DMS53 treated with DMSO at 0.1 percent for 48 hours (cell line): ENCODE measurements around the gene LRRTM4.
"Not testable (repeated sequence)": the region's sequence is repeated elsewhere in the genome, so short reads cannot be mapped to it uniquely, and the experiment has no call there.

Experiments used
- DNase-seq: peaks from one replicate; lab custom pipeline; 2025; ENCODE audit not compliant: unreplicated experiment; lab: John Stamatoyannopoulos, UW

The LRRTM4 gene

GRCh38 chr2:77179297-77179696 lies 342.9 kb downstream of the LRRTM4 start:
- no peak for DNase-seq

DNA sequence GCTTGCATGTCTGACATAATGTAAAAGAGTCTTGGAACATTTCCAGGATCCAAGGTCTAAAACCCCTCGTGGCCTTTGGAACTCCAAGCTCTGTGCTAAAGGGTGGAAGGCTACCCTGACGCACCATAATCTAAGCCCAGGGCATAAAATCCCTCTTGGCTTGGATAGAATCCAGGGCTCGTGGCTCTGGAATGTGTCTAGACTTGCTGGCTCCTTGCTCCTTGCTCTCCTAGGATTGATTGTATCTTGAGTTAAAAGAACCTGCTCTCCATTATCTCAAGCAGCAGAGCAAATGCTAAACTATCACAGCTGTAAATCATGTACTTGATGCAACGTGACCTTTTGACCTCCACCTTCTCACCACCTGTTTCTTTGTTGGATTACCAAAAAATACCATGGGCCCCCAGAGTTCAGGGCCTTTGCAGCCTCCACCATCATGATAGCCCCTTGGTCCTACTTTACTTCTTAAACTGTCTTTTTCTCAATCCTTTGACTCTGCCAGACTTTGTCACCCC lies 346.9 kb downstream of the LRRTM4 start:
- DNase-seq = not testable (repeated sequence)

DNA sequence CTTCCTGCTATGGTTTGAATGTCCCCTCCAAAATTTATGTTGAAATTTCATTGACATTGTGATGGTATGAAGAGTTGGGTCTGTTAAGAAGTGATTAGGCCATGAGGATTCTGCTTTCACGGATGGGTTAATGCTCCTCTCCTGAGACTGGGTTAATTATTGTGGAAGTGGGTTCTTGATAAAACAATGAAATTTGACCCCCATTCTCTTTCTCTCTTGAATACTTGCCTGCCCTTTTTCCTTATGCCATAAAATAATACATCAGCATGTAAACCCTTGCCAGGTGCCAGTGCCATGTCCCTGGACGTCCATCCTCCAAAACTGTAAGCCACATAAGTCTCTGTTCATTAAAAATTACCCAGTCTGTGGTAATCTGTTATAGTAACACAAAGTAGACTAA lies 352.8 kb downstream of the LRRTM4 start:
- DNase-seq = no peak

- not testable (repeated sequence) for DNase-seq
Measured at GRCh38 chr2:77164021-77164420, 358.2 kb downstream of the LRRTM4 start.

GRCh38 chr2:77161009-77161408 lies 361.2 kb downstream of the LRRTM4 start:
- DNase-seq = no peak

DNA sequence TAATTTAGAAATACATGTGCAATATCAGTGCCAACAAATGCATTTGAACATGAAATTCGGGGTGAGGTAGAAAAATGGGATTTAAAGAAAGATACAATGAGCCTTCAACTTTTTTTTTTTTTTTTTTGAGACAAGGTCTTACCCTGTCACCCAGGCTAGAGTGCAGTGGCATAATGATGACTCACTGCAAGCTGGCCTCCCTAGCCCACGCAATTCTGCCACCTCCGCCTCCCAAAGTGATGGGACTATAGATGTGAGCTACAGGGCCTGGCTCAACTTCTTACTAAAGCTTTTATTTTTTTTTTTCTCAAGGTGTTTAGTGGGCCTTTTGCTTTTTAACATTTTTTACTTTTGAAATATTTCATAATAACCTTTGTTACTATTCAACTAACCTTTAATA lies 365.6 kb downstream of the LRRTM4 start:
- DNase-seq = no peak

DNA sequence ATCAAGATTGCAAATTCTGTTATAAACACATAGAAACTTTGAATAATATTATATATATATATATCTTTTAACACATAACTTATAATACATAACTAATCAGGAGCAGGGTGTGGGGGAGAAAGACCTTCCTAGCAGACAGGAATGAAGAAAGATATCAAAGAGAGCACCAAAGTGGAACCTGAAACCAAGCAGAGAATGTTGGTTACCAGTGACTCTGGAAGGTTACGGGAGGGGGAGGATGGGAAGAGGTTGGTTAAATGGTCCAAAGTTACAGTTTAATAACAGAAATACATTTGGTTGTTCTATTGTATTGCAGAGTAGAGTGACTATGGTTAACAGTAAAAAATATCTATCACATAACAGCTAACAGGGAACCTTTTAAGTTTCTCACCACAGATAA lies 366.7 kb downstream of the LRRTM4 start:
- no peak for DNase-seq

GRCh38 chr2:77149565-77149964 lies 372.6 kb downstream of the LRRTM4 start:
- DNase-seq = no peak

- no peak for DNase-seq
Measured at GRCh38 chr2:77147153-77147552, 375.0 kb downstream of the LRRTM4 start.

DNA sequence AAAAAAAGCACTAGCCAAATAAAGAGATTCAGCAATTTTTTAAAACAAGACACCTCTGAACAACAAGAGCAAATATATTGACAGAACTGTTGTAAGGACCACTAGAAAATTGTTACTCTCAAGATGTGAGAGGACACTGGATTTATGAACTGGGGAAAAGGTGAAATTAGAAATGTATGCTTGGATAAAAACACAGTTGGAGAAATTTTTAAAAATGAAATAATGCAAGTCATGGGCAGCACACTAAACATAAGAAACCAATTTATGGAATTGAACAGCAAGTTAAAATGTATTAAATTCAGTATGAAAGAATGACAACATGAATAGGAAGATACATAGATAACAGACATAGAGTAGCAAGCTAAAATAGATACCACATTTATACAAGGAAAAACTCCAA lies 377.4 kb downstream of the LRRTM4 start:
- DNase-seq = no peak

DNA sequence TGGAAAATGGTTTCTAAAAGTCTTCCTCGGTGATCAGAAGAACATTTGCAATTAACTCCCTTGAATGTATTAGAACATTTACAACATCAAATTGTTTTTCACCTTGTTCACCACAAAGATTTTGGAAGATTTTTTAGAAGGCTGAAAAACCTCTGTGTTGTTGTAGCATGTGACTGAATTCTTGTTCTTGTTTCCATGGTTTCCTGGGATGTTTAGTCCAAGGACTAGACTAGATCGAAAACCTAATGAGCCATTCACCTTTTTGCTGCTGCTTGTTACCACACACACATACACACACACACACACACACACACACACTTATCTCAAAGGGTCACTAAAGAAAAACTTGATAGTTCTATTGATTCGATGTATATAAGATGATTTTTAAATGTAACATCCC lies 380.0 kb downstream of the LRRTM4 start:
- DNase-seq = no peak

DNA sequence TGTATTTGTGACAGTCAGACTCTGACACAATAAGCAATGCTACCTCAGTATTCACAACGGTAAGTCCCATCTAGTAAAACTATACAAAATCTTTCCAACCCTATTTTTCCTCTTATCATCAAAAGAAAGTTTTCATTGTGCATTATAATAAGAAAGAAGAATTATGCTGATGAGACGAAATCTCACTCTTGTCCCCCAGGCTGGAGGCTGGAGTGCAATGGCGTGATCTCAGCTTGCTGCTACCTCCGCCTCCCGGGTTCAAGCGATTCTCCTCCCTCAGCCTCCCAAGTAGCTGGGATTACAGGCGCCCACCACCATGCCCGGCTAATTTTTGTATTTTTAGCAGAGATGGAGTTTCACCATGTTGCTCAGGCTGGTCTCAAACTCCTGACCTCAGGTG lies 393.7 kb downstream of the LRRTM4 start:
- DNase-seq = not testable (repeated sequence)

DNA sequence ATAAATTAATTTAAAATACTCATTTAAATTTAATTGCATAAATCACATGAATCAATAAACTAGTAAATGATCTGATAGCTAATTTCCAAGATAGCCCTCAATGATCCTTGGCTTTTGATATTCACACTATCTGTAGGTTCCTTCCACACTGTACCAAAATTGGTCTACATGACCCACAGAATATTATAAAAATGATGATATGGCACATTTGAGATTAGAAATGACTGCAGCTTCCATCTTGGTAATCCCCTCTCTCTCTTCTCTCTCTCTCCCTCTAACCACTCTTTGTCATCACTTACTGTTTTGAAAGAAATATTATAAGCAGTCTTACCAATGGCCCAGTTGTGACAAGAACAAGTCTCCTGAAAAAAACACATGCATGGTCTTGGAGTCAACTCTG lies 394.8 kb downstream of the LRRTM4 start:
- no peak for DNase-seq

- DNase-seq = no peak
Measured at GRCh38 chr2:77121518-77121917, 400.7 kb downstream of the LRRTM4 start.

DNA sequence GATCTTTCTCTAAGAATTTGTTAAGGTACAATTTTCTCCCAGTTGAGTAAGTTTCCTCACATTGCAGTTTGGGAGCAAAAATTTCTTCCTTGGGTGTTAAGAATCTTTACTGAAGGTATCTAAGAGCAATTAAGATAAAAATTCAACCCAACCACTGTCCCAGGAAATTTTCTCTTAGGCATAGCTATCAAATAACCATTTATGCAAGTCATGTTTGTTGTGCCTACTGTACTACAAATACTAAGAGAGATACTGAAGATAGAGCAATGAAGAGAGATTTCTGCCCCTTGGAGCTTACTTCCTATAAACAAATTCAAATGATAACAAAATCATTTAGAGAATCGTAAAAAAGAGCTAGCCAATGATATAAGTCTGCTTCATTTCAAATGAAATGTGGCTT lies 402.8 kb downstream of the LRRTM4 start:
- no peak for DNase-seq

GRCh38 chr2:77108915-77109314 lies 413.3 kb downstream of the LRRTM4 start:
- DNase-seq = no peak

DNA sequence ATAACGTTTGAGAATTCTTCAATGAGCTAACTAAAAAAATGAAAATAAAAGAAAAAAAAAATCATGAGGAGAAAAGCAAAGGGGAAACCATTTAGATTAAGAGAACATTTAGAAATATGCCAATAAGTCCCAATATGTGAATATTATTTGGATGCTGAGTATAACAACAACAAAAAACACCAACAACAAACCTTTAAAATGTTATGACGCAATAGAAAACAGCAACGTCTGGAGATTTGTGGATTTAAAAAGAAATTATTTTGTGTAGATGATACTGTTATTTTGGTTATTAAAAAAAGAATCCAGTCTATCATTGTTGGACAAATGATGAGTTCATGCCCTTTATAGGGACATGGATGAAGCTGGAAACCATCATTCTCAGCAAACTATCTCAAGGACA lies 417.2 kb downstream of the LRRTM4 start:
- no peak for DNase-seq

- DNase-seq = no peak
Measured at GRCh38 chr2:77104554-77104953, 417.6 kb downstream of the LRRTM4 start.

DNA sequence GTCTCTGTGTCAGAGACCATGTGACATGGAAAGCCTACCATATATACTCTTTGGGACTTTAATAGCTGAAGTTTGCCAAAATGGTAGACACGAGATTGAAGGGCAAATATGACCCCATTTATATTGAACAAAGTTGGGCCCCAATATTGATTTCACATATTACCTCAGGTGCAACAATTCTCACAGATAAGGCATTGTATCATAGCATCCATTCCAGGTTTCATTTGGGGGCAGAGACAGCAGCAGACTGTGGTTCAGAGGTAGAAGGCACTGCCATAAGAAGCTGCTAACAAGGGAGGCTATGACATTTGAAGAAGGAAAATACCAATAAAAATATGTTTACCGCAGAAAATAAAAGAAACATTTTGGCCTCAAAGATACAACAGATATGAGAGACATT lies 419.2 kb downstream of the LRRTM4 start:
- DNase-seq = no peak

DNA sequence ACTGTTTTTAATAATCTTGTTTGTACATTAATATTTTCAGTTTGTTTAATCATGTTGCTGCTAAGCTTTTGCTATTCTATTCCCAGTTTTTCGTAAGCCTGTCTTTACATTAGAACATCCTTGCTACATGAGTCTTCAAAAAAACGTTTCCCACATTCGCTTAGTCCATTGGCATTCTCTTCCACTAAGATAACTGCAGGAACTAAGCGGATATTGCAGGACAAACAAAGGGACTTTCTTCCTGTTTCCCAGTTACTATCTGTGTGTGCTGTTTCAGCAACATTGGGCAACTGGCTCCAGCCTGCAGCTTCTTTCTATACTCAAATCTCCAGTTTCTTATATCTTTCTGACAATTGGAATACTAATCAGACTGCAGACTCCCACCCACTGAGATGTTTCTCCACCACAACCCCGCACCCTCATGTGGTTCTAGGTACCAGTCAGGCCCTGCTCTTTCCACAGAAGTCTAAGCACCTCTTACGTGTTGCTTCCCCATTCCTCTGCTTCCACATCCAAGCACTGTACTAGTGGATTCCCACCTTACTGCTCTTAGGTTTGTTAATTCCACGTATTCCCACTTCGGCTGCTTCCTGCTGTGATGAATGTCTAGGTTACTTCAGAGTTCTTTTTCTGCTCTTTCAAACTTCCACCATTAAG lies 420.3 kb downstream of the LRRTM4 start:
- DNase-seq = no peak

GRCh38 chr2:77099961-77100360 lies 422.2 kb downstream of the LRRTM4 start:
- DNase-seq = no peak

GRCh38 chr2:77095525-77095924 lies 426.7 kb downstream of the LRRTM4 start:
- DNase-seq = not testable (repeated sequence)

GRCh38 chr2:77095096-77095495 lies 427.1 kb downstream of the LRRTM4 start:
- DNase-seq = no peak
